HG03378 (cell line): ENCODE results near the gene GFRA3.
"Not testable (repeated sequence)": the region's sequence is repeated elsewhere in the genome, so short reads cannot be mapped to it uniquely, and the experiment has no call there.

ENCODE experiments used
- ATAC-seq: cut with Tn5 transposase; IDR thresholded peaks from one replicate; pipeline ENCODE4 v1.9.1; 2021; ENCODE audit warnings: mild to moderate bottlenecking, moderate library complexity; ENCODE audit not compliant: unreplicated experiment

The GFRA3 gene

GRCh38 chr5:138274189-138274853 lies at the start of gene GFRA3:
Gene GFRA3 (minus strand): TSS chr5:138274621. CDS start chr5:138274424, 197 bp downstream.
- ATAC-seq, result no peak

GRCh38 chr5:138318211-138318610 lies 43.8 kb upstream of the GFRA3 start:
- not testable (repeated sequence) for ATAC-seq

- no peak for ATAC-seq
These were observed 41.9 kb upstream of the GFRA3 start for GRCh38 chr5:138316355-138316754.

GRCh38 chr5:138315751-138316278 lies 41.4 kb upstream of the GFRA3 start:
- ATAC-seq, result no peak

GRCh38 chr5:138305797-138306196 lies 31.4 kb upstream of the GFRA3 start:
- no peak for ATAC-seq

- no peak for ATAC-seq
These were observed 29.0 kb upstream of the GFRA3 start for GRCh38 chr5:138303372-138303771.

GRCh38 chr5:138289296-138289695 lies 14.9 kb upstream of the GFRA3 start:
- ATAC-seq, result no peak

GRCh38 chr5:138287246-138287645 lies 12.8 kb upstream of the GFRA3 start:
- no peak for ATAC-seq

- no peak for ATAC-seq
These were observed 8.7 kb upstream of the GFRA3 start for GRCh38 chr5:138282920-138283742.

GRCh38 chr5:138280915-138281314 lies 6.5 kb upstream of the GFRA3 start:
- ATAC-seq, result no peak

GRCh38 chr5:138276402-138277054 lies 2.1 kb upstream of the GFRA3 start:
- ATAC-seq, result no peak

GRCh38 chr5:138275895-138276294 lies 1.5 kb upstream of the GFRA3 start:
- ATAC-seq, result no peak

GRCh38 chr5:138275379-138275782 lies 960 bp upstream of the GFRA3 start:
- ATAC-seq, result no peak

GRCh38 chr5:138273834-138274188 lies 610 bp downstream of the GFRA3 start:
- ATAC-seq, result no peak

GRCh38 chr5:138272681-138273080 lies 1.7 kb downstream of the GFRA3 start:
- ATAC-seq, result no peak

- no peak for ATAC-seq
These were observed 3.1 kb downstream of the GFRA3 start for GRCh38 chr5:138271281-138271680.

GRCh38 chr5:138264183-138264582 lies 10.2 kb downstream of the GFRA3 start:
- ATAC-seq, result no peak

- no peak for ATAC-seq
These were observed 10.8 kb downstream of the GFRA3 start for GRCh38 chr5:138263581-138263980.

- no peak for ATAC-seq
These were observed 15.6 kb downstream of the GFRA3 start for GRCh38 chr5:138258704-138259292.

- no peak for ATAC-seq
These were observed 16.8 kb downstream of the GFRA3 start for GRCh38 chr5:138257583-138257982.

- no peak for ATAC-seq
These were observed 21.5 kb downstream of the GFRA3 start for GRCh38 chr5:138252944-138253343.
